WI38 (cell line): Measurements from ENCODE around the gene ZSWIM6.
"Not testable (repeated sequence)": the region's sequence is repeated elsewhere in the genome, so short reads cannot be mapped to it uniquely, and the experiment has no call there.

ENCODE experiments used
- H3K4me3 ChIP-seq: 2 replicates; pipeline ENCODE4 v1.5.1; 2011; ENCODE audit warnings: low read depth, mild to moderate bottlenecking, control low read depth, low read length
- TF ChIP-seq, protein P1 (sequence below): IDR thresholded peaks from 2 replicates; pipeline ENCODE4 v1.5.1; 2012; ENCODE audit warnings: low read depth, mild to moderate bottlenecking, control low read depth, low read length

Gene ZSWIM6

DNA sequence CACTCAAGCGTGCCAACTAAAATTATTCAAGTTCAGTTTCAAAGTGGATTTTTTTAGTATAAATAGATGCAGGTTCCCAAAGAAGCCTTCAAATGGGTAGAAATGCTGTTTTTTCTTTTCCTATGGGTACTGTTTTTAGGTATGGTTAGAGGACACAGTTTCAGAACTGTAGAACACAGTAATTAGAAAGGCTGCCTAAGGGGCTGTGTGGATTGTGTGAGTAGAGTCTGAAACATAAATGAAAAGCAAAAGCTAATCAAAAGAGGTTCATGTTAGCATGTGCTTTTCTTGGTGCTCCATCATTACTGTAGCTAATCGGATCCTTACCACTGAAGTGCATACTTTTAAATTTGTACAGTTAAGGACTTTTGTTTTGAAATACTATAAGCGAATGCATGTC lies 85.3 kb downstream of the ZSWIM6 start:
- TF ChIP-seq, protein P1, sequence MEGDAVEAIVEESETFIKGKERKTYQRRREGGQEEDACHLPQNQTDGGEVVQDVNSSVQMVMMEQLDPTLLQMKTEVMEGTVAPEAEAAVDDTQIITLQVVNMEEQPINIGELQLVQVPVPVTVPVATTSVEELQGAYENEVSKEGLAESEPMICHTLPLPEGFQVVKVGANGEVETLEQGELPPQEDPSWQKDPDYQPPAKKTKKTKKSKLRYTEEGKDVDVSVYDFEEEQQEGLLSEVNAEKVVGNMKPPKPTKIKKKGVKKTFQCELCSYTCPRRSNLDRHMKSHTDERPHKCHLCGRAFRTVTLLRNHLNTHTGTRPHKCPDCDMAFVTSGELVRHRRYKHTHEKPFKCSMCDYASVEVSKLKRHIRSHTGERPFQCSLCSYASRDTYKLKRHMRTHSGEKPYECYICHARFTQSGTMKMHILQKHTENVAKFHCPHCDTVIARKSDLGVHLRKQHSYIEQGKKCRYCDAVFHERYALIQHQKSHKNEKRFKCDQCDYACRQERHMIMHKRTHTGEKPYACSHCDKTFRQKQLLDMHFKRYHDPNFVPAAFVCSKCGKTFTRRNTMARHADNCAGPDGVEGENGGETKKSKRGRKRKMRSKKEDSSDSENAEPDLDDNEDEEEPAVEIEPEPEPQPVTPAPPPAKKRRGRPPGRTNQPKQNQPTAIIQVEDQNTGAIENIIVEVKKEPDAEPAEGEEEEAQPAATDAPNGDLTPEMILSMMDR, result no peak
- no peak overlapping the region for H3K4me3 ChIP-seq

DNA sequence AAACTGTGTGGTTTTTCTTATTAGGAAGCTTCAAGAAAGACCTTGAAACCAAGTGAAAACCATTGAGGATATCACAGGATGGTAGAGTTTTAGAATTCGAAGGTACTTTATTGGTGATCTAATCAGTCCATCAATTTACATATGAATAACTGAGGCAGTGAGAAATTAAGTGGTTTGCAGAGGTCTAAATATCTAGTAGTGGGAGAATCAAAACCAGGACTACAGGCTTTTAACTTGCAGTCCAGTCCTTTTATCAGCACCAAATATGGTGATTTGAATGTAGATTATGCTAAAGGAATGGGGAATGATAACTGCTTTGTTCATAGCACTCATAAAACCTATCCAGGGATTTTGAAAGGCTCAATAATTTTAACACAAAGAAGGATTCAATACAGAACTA lies 85.8 kb downstream of the ZSWIM6 start:
- no peak overlapping the region for H3K4me3 ChIP-seq
- TF ChIP-seq, protein P1, result no peak

DNA sequence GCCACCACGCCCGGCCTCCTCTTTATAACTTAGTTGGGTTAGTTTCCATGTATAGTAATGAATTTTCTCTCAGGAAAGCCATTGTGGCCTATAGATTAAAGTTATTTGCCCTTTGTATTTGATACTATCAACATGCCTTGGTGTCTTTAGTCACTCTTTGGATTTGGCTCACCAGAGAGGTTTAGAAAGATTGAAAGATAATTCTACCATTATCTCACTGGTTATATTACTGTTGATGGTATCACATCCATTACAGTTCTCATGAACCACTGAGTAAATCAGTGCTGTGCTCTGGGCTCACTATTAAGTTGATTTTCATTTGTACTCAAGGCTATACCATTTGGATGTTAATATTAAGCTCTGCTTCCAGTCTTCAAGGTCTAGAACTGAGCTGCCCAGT lies 87.0 kb downstream of the ZSWIM6 start:
- no peak overlapping the region for H3K4me3 ChIP-seq
- TF ChIP-seq, protein P1, result no peak

DNA sequence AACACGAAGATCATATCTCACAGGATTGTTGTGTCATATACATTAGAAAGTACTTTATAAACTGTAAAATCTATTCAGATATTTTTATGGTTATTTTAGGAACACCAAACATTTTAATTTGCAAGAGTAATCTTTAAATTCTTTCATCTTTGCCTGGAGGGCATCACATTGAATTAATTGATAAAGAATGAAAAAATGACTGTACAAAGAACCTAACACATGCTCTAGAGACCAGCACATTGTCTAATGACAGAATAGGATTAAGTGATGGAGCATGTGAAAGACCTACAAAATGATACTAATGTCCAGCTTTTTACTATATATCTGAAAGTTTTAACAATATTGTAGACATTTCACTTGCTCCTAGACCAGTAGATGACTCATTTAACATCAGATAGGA lies 88.0 kb downstream of the ZSWIM6 start:
- H3K4me3 ChIP-seq, result no peak overlapping the region
- TF ChIP-seq, protein P1, result no peak

DNA sequence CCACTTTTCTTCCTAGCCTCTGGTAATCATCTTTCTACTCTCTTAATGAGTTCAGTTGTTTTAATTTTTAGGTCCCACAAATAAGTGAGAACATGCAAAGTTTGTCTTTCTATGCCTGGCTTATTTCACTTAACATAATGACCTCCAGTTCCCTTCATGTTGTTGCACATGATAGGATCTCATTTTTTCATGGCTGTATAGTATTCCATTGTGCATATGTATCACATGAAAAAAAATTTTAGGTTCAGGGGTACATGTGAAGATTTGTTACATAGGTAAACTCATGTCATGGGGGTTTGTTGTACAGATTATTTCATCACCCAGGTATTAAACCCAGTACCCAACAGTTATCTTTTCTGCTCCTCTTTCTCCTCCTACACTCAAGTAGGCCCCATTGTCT lies 89.2 kb downstream of the ZSWIM6 start:
- not testable (repeated sequence) for H3K4me3 ChIP-seq

DNA sequence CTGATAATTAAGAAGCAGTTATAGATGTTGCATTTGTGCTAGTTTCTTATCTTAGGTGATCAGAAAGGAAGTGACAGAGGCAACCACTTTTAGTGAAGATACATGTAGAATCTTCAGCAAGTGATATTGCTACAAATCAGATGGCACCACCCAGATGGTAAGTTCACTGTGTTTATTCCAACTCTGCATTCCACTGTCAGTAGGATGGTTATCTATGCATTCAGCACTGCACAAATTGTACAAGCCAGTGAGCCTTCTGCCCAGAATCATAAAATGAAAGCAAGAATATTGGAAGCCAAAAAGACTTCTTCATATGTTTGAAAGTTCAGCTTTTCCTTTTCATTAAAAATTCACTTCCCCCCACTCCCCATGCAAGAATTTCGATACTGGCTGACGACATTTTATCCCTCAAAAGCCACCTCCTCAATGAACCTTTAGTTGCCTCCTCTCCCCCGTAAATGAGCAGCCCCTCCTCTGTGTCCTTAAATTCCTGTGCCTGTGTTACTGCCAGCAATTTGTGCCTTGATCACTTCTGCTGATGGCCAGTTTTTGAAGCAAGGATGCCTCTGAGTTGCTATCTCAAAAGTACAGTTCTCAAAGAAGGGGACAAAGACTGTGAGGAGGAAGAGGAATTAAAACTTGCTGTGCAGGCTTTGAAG lies 91.6 kb downstream of the ZSWIM6 start:
- no peak overlapping the region for H3K4me3 ChIP-seq

DNA sequence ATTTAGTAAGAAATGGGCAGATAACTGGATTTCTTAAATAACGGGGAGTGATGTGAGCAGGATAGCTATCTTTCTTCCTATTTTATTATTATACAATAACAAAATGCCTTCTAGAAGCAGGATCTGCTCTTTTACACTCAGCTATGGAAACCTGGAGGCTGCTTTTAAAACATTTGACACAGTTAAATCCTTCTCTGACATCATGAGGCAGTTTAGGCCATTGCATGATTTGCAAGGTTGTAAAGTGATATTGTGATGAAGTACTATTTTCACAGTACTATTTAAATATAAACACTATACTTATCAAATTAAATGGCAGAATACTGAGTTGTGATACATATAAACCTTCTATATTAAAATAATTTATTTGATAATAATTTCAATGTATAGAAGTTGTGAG lies 93.9 kb downstream of the ZSWIM6 start:
- no peak overlapping the region for H3K4me3 ChIP-seq
- TF ChIP-seq, protein P1, result no peak

More for the DNA sequence above, 91.6 kb downstream of the ZSWIM6 start:
- TF ChIP-seq, protein P1, result no peak

DNA sequence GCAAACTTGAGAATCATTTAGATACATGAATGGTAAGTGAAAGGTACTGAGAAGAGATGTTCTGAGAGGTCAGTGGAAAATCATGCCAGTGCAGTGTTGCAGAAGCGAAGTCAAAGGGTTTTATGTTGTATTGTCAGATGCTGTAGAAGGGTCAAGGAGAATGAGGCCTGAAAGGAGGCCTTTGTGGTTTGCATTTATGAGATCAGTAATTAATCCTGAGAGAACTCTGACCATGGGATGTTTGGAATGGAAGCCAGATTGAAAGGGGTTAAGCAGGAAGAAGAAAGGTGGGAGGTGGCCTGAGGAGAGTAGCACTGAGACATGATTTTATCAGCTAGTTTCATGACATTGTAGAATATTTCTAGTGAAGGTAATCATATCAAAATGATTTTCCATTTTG lies 97.8 kb downstream of the ZSWIM6 start:
- no peak overlapping the region for H3K4me3 ChIP-seq
- TF ChIP-seq, protein P1, result no peak
